ENCODE measurements around the gene FXYD2.
A peak's percentile ranks its signal among the peaks of the same experiment; 100 is the strongest.

The FXYD2 gene

GRCh38 chr11:117843666-117844484 lies 19.3 kb upstream of the FXYD2 start:
- H3K27ac ChIP-seq, result no peak overlapping the region
- no peak overlapping the region for H3K9ac ChIP-seq
- peaks cover 19% of the 10 kb centered on the region for H3K4me1 ChIP-seq
- no peak overlapping the region for H3K4me3 ChIP-seq
- H3K36me3 ChIP-seq, result no peaks in the 10 kb centered on the region
- no peaks in the 10 kb centered on the region for H3K27me3 ChIP-seq
- TF ChIP-seq Cebpa-rat (IDR thresholded peaks at IDR 0.05), result no peak
- H3K9me3 ChIP-seq, result no peaks in the 10 kb centered on the region
- no peak overlapping the region for H3K4me2 ChIP-seq
- no peaks in the 10 kb centered on the region for H4K20me1 ChIP-seq

- TF ChIP-seq Cebpa-rat (IDR thresholded peaks at IDR 0.05), result no peak
- H3K4me1 ChIP-seq, result peaks cover 34% of the 10 kb centered on the region
- H3K27ac ChIP-seq, result peak overlapping the region; percentile 18; the same call in 1 of the 2 replicates
- H3K9me3 ChIP-seq, result no peaks in the 10 kb centered on the region
- no peak overlapping the region for H3K4me3 ChIP-seq
- H3K36me3 ChIP-seq, result no peaks in the 10 kb centered on the region
- H3K9ac ChIP-seq, result no peak overlapping the region
- H3K27me3 ChIP-seq, result no peaks in the 10 kb centered on the region
- peak overlapping the region; percentile 19; the same call in 1 of the 2 replicates for H3K4me2 ChIP-seq
- no peaks in the 10 kb centered on the region for H4K20me1 ChIP-seq
Measured at GRCh38 chr11:117842131-117842941, 17.8 kb upstream of the FXYD2 start.

- no peak for TF ChIP-seq Cebpa-rat (IDR thresholded peaks at IDR 0.05)
- Histone ChIP-seq H3K27ac (peak overlapping the region; percentile 18; the same call in 1 of the 2 replicates), H4K20me1 (no peaks in the 10 kb centered on the region), H3K27me3 (no peaks in the 10 kb centered on the region), H3K9ac (no peak overlapping the region), H3K4me3 (no peak overlapping the region), H3K4me1 (peaks cover 41% of the 10 kb centered on the region), H3K36me3 (no peaks in the 10 kb centered on the region), H3K4me2 (peak overlapping the region; percentile 19; the same call in 1 of the 2 replicates), H3K9me3 (no peaks in the 10 kb centered on the region)
Measured at GRCh38 chr11:117841551-117842031, 17.0 kb upstream of the FXYD2 start.

GRCh38 chr11:117840881-117841550 lies 16.5 kb upstream of the FXYD2 start:
- Histone ChIP-seq H3K4me2 (no peak overlapping the region), H3K27me3 (no peaks in the 10 kb centered on the region), H3K27ac (no peak overlapping the region), H3K4me3 (no peak overlapping the region), H3K36me3 (no peaks in the 10 kb centered on the region), H4K20me1 (no peaks in the 10 kb centered on the region), H3K4me1 (peaks cover 47% of the 10 kb centered on the region), H3K9me3 (no peaks in the 10 kb centered on the region), H3K9ac (no peak overlapping the region)
- TF ChIP-seq Cebpa-rat (IDR thresholded peaks at IDR 0.05), result no peak

- TF ChIP-seq Cebpa-rat (IDR thresholded peaks at IDR 0.05), result no peak
- Histone ChIP-seq H3K36me3 (no peaks in the 10 kb centered on the region), H3K27me3 (no peaks in the 10 kb centered on the region), H3K4me1 (peaks cover 56% of the 10 kb centered on the region), H3K9ac (no peak overlapping the region), H3K4me3 (no peak overlapping the region), H3K4me2 (no peak overlapping the region; the same call in 1 of the 2 replicates), H4K20me1 (no peaks in the 10 kb centered on the region), H3K27ac (peak overlapping the region; percentile 13; the same call in 1 of the 2 replicates), H3K9me3 (no peaks in the 10 kb centered on the region)
Measured at GRCh38 chr11:117839936-117840813, 15.6 kb upstream of the FXYD2 start.

GRCh38 chr11:117839380-117839881 lies 14.9 kb upstream of the FXYD2 start:
- TF ChIP-seq Cebpa-rat (IDR thresholded peaks at IDR 0.05), result no peak
- Histone ChIP-seq H3K9ac (no peak overlapping the region), H4K20me1 (no peaks in the 10 kb centered on the region), H3K4me3 (no peak overlapping the region), H3K4me1 (peaks cover 63% of the 10 kb centered on the region), H3K4me2 (no peak overlapping the region; the same call in 1 of the 2 replicates), H3K27me3 (no peaks in the 10 kb centered on the region), H3K9me3 (no peaks in the 10 kb centered on the region), H3K36me3 (no peaks in the 10 kb centered on the region), H3K27ac (no peak overlapping the region; the same call in 1 of the 2 replicates)

GRCh38 chr11:117838901-117839300 lies 14.4 kb upstream of the FXYD2 start:
- no peak for TF ChIP-seq Cebpa-rat (IDR thresholded peaks at IDR 0.05)
- H3K9me3 ChIP-seq, result no peaks in the 10 kb centered on the region
- H4K20me1 ChIP-seq, result no peaks in the 10 kb centered on the region
- no peak overlapping the region for H3K27ac ChIP-seq
- H3K4me2 ChIP-seq, result no peak overlapping the region
- no peak overlapping the region for H3K9ac ChIP-seq
- no peaks in the 10 kb centered on the region for H3K36me3 ChIP-seq
- H3K27me3 ChIP-seq, result no peaks in the 10 kb centered on the region
- no peak overlapping the region for H3K4me3 ChIP-seq
- H3K4me1 ChIP-seq, result peaks cover 68% of the 10 kb centered on the region

- peaks cover 79% of the 10 kb centered on the region for H3K4me1 ChIP-seq
- peak overlapping the region; percentile 92 for H3K4me2 ChIP-seq
- H3K27me3 ChIP-seq, result no peaks in the 10 kb centered on the region
- H3K4me3 ChIP-seq, result no peak overlapping the region
- H3K9me3 ChIP-seq, result no peaks in the 10 kb centered on the region
- H3K36me3 ChIP-seq, result no peaks in the 10 kb centered on the region
- H3K27ac ChIP-seq, result 0 out of 2 replicates have a peak overlapping the region, but pooled peaks have one; percentile 1
- no peak overlapping the region for H3K9ac ChIP-seq
- TF ChIP-seq Cebpa-rat (IDR thresholded peaks at IDR 0.05), result no peak
- H4K20me1 ChIP-seq, result no peaks in the 10 kb centered on the region
Measured at GRCh38 chr11:117837791-117838190, 13.2 kb upstream of the FXYD2 start.
